Hepatocyte (in vitro differentiated cells): ENCODE data around the gene SLC31A2.

Experiments
- EZH2 ChIP-seq: fragments of 200-600 bp; sonication (generic); IDR thresholded peaks from 2 replicates; pipeline ENCODE4 v1.6.1; 2016; ENCODE audit warnings: antibody characterized with exemption, mild to moderate bottlenecking, borderline replicate concordance
- EZH2phosphoT487 ChIP-seq: fragments of 200-600 bp; sonication (generic); IDR thresholded peaks from one replicate; pipeline ENCODE4 v1.6.1; 2018; ENCODE audit warnings: antibody characterized with exemption, mild to moderate bottlenecking, low read depth, moderate library complexity; ENCODE audit not compliant: unreplicated experiment, severe bottlenecking
- TF ChIP-seq, protein P1 (sequence below): fragments of 200-600 bp; sonication (generic); IDR thresholded peaks from 2 replicates; pipeline ENCODE4 v1.5.1; 2016; ENCODE audit warnings: antibody characterized with exemption, mild to moderate bottlenecking; ENCODE audit not compliant: poor library complexity

DNA sequence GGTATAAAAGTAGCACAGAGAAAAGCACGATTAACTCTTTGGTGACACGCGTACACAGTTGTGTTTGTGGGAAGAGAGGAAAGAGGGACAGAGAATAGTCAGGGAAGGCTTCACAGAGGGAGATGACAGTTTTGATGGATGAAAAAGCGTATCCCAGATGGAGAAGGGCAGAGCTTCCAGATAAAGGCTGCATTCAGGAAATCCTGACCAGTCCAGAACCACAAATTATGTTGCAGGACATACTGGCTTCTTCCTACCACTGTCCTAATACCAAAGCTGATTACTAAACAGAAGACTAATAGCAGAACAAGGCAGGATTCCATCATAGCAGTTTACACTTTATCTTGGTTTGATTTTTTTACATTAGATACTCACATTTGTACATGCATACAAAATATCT is 34.5 kb downstream of the SLC31A2 start:
- TF ChIP-seq, protein P1, sequence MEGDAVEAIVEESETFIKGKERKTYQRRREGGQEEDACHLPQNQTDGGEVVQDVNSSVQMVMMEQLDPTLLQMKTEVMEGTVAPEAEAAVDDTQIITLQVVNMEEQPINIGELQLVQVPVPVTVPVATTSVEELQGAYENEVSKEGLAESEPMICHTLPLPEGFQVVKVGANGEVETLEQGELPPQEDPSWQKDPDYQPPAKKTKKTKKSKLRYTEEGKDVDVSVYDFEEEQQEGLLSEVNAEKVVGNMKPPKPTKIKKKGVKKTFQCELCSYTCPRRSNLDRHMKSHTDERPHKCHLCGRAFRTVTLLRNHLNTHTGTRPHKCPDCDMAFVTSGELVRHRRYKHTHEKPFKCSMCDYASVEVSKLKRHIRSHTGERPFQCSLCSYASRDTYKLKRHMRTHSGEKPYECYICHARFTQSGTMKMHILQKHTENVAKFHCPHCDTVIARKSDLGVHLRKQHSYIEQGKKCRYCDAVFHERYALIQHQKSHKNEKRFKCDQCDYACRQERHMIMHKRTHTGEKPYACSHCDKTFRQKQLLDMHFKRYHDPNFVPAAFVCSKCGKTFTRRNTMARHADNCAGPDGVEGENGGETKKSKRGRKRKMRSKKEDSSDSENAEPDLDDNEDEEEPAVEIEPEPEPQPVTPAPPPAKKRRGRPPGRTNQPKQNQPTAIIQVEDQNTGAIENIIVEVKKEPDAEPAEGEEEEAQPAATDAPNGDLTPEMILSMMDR: no peak
- TF ChIP-seq EZH2phosphoT487 (no peak), EZH2 (no peak)
